Transverse colon (tissue), 3 donors: ENCODE measurements around the gene MTMR10.

ENCODE experiments used
- POLR2A ChIP-seq: fragments of 450-650 bp; IDR thresholded peaks from one replicate; pipeline ENCODE4 v1.6.1; 2016; ENCODE audit warnings: antibody characterized with exemption, mild to moderate bottlenecking, moderate library complexity
- TF ChIP-seq, protein P1 (sequence below), 5 experiments: fragments of 200-600 bp in 3 of 5; fragments of 450-650 bp in 2 of 5; sonication (generic) in 3 of 5; IDR thresholded peaks; 1 replicate in 2 of 5; 2 replicates in 3 of 5; pipeline ENCODE4 v1.5.1; 2016 to 2017; ENCODE audit warnings: antibody characterized with exemption in 5 of 5, inconsistent platforms in 3 of 5, mild to moderate bottlenecking in 2 of 5, moderate library complexity in 1 of 5

DNA sequence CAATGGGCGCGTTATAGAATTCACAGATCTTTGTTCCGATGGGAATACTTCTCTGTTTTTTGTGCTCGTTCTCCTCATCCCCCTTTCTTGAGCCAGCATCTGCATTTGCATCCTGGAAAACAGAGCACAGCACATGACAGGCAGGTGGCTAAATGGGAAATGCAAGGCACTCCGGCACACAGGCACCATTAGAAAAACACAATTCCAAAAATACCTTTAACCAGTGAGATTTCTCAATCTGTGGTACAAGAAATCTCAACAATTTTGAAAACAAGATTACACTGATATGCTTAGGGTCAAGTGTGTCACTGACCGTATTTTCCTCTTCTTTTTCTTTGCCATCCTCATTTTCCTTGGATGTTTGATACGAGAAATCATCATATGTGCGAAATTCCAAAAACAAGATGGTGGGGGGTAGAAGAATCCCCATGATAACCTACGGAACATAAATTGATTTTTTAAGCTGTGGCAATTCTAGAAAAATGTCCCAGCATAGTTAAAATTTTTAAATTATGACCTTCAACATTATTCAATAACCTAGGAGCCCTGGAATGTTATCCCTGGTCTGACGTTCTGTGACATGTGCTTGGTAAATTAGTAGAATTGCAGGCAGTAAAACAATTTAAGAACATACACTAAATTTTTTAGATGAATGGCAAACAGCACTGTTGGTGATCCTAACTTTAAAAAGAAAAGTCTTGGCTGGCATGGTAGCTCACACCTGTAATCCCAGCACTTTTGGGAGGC is 46.5 kb upstream of the MTMR10 start:
- TF ChIP-seq POLR2A, result no peak
- TF ChIP-seq, protein P1, sequence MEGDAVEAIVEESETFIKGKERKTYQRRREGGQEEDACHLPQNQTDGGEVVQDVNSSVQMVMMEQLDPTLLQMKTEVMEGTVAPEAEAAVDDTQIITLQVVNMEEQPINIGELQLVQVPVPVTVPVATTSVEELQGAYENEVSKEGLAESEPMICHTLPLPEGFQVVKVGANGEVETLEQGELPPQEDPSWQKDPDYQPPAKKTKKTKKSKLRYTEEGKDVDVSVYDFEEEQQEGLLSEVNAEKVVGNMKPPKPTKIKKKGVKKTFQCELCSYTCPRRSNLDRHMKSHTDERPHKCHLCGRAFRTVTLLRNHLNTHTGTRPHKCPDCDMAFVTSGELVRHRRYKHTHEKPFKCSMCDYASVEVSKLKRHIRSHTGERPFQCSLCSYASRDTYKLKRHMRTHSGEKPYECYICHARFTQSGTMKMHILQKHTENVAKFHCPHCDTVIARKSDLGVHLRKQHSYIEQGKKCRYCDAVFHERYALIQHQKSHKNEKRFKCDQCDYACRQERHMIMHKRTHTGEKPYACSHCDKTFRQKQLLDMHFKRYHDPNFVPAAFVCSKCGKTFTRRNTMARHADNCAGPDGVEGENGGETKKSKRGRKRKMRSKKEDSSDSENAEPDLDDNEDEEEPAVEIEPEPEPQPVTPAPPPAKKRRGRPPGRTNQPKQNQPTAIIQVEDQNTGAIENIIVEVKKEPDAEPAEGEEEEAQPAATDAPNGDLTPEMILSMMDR (IDR thresholded peaks at IDR 0.05), result no peak
